Measurements from ENCODE around the gene GPX4.

Gene GPX4

DNA sequence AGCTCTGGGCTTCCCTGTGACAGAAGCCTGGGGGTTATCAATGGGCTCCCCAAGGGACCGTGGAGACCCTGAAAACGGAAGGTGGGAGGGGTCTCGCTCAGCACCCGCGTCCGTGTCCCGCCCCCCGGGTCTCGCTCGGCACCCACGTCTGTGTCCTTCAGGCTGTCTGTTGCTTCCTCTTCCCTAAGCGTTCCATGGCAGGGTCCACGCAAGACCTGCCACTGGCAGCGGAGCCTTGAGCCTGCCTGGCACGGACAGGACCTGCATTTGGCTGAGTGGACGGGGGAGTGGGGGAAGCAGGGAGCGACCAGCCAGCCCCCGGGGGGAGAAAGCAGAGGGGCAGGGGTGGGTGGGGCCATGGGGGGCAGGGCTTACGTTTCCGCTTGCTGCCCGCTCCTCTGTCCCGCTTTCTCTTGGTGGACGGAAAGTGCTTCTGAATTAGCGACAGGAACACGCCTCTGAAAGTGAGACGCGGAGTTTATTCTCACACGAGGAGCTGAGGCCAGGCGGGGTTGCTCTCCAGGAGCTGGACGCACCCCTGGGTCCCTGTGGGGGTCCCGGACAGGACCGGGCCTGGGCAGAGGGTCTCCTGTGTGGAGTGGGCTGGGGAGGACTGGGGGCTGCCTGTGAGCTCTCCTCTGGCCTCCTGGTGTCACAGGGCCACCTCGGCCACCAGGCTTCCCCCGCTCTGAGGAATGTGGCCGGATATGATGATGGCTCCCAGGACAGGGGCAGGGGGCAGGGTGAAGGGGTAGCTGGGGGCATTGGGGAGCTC, 12.0 kb downstream of the GPX4 start:
- Mint-ChIP-seq H3K27me3 (no peaks in the 10 kb centered on the region), H3K4me1 (peaks cover 3% of the 10 kb centered on the region), H3K9me3 (no peaks in the 10 kb centered on the region), H3K27ac (no peak overlapping the region), H3K4me3 (no peak overlapping the region), H3K36me3 (peaks cover 9% of the 10 kb centered on the region)
- DNase-seq = no peak
- CTCF ChIA-PET = interaction anchor here (1.6 kb wide), 1 partner anchor 128 kb away, joined by 4 read pairs; no protein-coding TSS in a partner anchor

DNA sequence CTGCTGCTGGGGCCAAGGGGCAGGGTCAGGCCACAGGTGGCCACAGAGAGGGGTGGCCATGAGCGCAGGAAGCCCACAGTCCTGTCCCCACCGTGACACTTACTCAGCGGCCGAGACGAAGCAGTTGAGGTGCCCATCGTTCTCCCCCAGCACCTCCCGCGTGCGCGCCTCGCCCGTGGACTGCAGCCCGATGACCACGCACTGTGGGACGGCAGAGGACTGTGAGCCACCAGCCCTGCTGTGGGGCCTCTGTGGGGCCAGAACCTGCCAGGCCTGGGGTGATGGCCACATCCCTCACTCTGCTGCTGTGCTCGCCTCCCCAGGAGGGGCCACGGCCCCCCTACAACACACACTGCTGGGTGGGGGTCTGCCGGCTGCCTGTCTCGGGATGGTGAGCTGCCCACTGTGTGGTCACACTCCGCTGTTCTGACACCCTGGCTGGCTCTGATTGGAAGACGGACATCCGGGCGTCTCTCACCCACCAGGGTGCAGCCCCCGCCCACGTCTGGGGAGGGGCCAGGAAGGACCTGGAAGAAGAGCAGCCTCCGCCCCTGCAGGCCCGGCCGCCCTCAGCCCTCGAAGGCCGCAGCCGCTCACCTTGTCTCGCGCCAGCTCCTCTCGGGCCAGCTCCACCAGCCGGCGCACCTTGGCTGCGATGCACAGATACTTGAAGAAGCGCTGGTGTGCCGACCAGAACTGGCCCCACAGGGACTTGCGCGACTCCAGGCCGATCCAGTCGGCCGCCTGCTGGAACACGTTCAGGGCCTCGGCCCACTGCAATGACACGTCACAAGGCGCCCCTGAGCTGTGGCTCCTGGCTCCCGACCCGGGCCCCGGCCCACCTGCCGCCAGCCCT, 13.2 kb downstream of the GPX4 start:
- H3K36me3 Mint-ChIP-seq = peaks cover 17% of the 10 kb centered on the region
- H3K27ac Mint-ChIP-seq = no peak overlapping the region
- CTCF ChIA-PET = interaction anchor here (1.6 kb wide), 1 partner anchor 127 kb away, joined by 4 read pairs; no protein-coding TSS in a partner anchor

DNA sequence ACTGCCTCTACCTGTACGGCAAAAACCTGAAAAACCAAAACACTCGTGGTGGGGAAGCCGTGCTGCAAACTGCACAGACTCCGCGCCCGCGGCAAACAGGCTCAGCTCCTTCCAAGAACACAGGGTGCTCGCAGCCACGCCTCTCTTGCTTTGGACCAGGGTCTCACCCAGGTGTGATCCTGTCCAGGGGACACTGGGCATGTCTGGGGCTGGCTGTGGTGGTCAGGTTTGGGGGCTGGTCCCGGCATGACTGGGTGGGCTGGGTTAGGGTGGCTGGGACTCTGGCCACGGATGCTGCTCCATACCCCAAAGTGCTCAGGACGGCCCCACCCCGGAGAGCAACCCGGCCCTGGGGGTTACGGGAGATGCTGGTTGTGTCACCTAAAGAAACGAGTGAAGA, 13.9 kb downstream of the GPX4 start:
- Mint-ChIP-seq H3K4me3 (no peak overlapping the region), H3K36me3 (peaks cover 17% of the 10 kb centered on the region), H3K4me1 (peaks cover 3% of the 10 kb centered on the region), H3K27me3 (no peaks in the 10 kb centered on the region), H3K9me3 (no peaks in the 10 kb centered on the region), H3K27ac (no peak overlapping the region)
- no peak for DNase-seq
- CTCF ChIA-PET = no interaction called here

More for the DNA sequence above, 13.2 kb downstream of the GPX4 start:
- H3K27me3 Mint-ChIP-seq = no peaks in the 10 kb centered on the region
- no peaks in the 10 kb centered on the region for H3K9me3 Mint-ChIP-seq
- peaks cover 3% of the 10 kb centered on the region for H3K4me1 Mint-ChIP-seq
- H3K4me3 Mint-ChIP-seq = no peak overlapping the region
- DNase-seq = no peak

DNA sequence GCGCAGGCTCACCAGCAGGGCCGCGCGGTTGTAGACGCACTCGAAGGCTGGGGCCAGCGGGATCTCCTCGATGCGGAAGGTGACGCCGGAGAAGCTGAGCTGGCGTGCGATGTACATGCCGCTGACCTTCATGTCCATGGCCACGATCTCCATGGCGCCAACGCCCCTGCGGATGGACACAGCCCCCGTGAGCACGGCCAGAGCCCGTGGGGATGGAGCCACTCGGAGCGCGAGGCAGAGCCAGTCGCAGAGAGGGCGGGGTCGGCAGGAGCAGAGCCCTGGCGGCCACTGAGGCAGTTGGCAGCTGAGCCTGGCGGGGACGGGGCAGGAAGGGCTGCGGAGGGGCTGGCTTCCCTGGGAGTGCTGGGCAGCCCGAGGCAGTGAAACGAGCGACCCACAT, 15.2 kb downstream of the GPX4 start:
- H3K27me3 Mint-ChIP-seq = no peaks in the 10 kb centered on the region
- CTCF ChIA-PET = no interaction called here

DNA sequence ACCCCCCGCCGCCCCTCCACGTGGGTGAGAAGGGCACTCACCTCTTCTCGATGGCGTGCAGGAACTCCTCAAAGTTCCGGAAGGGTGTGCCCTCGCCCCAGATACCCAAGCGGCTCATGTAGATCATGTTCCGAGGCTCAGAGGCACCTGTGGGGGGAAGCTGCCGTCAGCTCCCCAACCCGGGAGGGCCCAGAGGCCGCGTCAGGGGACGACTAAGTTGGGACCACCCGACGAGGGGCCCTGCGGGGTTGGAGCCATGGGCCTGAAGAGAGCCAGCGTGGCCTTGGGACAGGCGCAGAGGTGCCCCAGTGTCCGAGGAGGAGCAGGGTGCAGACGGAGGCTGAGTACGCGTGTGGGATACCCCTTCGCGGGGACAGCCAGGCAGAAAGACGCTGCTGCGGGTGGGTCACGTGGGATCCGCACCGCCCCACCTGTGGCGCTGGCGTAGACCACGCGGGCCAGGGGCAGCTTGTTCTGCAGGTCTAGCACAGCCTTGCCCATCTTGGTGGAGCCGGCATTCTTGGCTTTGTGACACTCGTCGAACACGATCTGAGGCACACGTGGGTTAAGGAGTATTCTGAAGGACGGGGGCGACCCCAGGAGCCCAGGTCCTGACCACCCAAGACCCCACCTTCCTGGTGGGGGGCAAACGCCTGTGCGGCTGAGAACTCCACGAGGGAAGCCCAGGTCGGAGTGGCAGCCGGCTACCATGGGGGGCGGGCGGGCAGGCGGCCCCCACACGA, 15.9 kb downstream of the GPX4 start:
- no peaks in the 10 kb centered on the region for H3K27me3 Mint-ChIP-seq
- no peak for DNase-seq
- no peaks in the 10 kb centered on the region for H3K9me3 Mint-ChIP-seq
- CTCF ChIA-PET = no interaction called here
- no peak overlapping the region for H3K4me3 Mint-ChIP-seq
- peaks cover 25% of the 10 kb centered on the region for H3K36me3 Mint-ChIP-seq
- no peaks in the 10 kb centered on the region for H3K4me1 Mint-ChIP-seq
- H3K27ac Mint-ChIP-seq = no peak overlapping the region

More for the DNA sequence above, 15.2 kb downstream of the GPX4 start:
- DNase-seq = no peak
- Mint-ChIP-seq H3K4me1 (no peaks in the 10 kb centered on the region), H3K27ac (no peak overlapping the region), H3K9me3 (no peaks in the 10 kb centered on the region), H3K4me3 (no peak overlapping the region), H3K36me3 (peaks cover 25% of the 10 kb centered on the region)

DNA sequence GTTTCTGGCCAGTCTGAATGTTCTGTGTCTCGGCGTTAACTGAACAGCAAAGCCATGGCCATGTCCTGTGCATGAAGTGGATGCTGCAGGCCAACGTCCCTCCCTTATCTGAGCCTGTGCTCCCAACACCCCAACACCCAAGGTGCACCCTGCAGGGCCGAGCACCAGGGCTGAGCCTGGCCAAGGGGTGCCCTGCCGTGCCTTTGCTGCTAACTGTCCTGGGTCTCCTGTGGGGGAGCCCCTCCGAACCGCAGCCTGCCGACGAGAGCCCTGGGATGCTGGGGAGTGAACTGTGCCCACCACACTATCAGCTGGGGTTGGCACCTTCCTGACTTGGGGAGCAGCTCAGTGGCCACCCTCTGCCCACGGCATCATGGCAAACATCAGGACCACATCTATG, 17.6 kb downstream of the GPX4 start:
- CTCF ChIA-PET = no interaction called here
- Mint-ChIP-seq H3K4me1 (no peaks in the 10 kb centered on the region), H3K27ac (no peak overlapping the region), H3K9me3 (no peaks in the 10 kb centered on the region), H3K36me3 (peaks cover 29% of the 10 kb centered on the region), H3K4me3 (no peak overlapping the region), H3K27me3 (no peaks in the 10 kb centered on the region)
- no peak for DNase-seq

DNA sequence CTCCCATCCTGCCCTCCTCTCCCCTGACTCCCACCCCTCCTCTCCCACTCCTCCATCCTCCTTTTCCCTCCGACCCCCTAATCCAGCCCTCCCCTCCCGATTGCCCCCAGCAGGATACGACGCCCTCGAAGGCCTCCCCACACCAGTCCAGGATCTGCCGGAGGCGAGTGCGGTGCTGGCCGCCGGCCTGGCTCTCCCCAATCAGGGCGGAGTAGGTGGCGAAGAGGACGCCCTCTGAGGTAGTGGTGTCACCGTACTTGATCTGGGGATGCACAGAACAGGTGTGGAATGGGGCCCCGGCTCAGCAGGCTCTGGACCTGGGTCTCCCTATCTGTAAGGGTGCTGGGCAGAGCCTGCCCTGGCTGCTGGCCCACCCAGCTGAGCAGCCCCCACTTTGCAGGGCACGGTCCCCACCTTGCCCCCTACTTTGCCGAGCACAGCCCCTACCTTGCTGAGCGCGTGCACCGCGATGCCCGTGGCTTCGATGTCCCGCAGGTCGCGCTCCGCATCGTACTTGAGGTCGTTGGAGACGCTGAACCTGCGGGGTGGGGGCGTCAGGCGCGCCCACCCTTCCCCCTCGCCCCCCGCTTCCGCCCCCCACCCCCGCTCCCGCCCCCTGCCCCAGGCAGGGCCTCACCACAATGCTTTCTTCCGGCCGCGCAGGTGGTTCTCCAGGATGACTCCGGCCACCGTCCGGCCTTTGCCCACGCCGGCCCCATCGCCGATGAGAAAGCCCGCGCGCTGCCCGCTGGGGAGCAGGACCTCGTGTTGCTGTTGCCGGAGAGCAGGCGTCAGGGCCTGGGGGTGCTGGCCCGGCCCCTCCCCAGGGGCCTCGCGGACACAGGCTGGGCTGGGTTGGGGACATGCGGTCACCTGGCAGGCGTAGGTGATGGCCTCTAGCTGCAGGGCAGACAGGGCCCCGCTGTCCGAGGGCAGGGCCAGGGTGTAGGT, 18.5 kb downstream of the GPX4 start:
- Mint-ChIP-seq H3K9me3 (no peaks in the 10 kb centered on the region), H3K27ac (no peak overlapping the region), H3K27me3 (no peaks in the 10 kb centered on the region), H3K4me3 (no peak overlapping the region), H3K36me3 (peaks cover 33% of the 10 kb centered on the region), H3K4me1 (no peaks in the 10 kb centered on the region)
- DNase-seq = no peak
- CTCF ChIA-PET = no interaction called here

DNA sequence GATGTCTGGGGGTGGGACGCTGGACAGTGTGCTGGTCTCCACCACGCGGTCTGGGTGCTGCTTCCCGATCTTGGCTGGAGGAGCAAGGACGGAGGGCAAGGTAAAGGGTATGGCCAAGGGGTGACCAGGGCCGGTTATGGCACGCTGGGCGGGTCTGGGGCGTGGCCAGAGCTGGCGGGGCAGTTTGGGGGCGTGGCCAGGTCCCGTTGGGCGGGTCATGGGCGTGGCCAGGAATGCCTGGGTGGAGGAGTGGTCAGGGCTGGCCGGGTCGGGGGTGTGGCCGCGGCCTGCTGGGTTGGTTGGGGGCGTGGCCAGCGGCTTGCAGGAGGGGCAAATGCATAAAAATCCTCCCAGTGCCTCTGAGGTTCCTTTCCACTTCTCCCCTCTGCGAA, 19.2 kb downstream of the GPX4 start:
- CTCF ChIA-PET = interaction anchor here (1.4 kb wide), 1 partner anchor 10 kb away, joined by 6 read pairs; no protein-coding TSS in a partner anchor
- H3K27me3 Mint-ChIP-seq = no peaks in the 10 kb centered on the region
- peaks cover 39% of the 10 kb centered on the region for H3K36me3 Mint-ChIP-seq
- DNase-seq = peak; percentile 44
- no peak overlapping the region for H3K27ac Mint-ChIP-seq
- H3K4me1 Mint-ChIP-seq = peaks cover 2% of the 10 kb centered on the region
- H3K9me3 Mint-ChIP-seq = no peaks in the 10 kb centered on the region
- no peak overlapping the region for H3K4me3 Mint-ChIP-seq

DNA sequence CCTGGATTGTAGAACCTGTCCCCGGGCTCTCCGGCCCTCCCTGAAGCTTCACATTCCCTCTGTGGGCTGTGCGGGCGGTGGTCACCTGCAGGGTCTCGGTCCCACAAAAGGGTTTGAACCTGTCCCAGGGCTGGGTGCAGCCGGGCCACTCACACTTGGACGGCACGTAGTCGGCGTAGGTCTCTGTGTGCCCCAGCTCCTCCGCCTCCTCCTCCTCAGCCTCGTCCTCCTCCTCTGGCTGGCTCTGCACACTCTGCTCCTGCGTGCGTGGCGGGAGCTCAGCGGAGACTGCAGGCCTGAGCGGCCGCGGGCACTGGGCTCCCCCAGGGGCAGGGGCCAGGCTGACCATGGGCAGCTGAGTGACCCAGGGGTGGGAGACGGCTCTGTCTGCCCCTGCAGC, 19.6 kb downstream of the GPX4 start:
- Mint-ChIP-seq H3K27me3 (no peaks in the 10 kb centered on the region), H3K27ac (no peak overlapping the region), H3K36me3 (peaks cover 36% of the 10 kb centered on the region), H3K4me1 (peaks cover 2% of the 10 kb centered on the region), H3K9me3 (no peaks in the 10 kb centered on the region), H3K4me3 (no peak overlapping the region)
- CTCF ChIA-PET = interaction anchor here (1.4 kb wide), 1 partner anchor 10 kb away, joined by 6 read pairs; no protein-coding TSS in a partner anchor
- no peak for DNase-seq

DNA sequence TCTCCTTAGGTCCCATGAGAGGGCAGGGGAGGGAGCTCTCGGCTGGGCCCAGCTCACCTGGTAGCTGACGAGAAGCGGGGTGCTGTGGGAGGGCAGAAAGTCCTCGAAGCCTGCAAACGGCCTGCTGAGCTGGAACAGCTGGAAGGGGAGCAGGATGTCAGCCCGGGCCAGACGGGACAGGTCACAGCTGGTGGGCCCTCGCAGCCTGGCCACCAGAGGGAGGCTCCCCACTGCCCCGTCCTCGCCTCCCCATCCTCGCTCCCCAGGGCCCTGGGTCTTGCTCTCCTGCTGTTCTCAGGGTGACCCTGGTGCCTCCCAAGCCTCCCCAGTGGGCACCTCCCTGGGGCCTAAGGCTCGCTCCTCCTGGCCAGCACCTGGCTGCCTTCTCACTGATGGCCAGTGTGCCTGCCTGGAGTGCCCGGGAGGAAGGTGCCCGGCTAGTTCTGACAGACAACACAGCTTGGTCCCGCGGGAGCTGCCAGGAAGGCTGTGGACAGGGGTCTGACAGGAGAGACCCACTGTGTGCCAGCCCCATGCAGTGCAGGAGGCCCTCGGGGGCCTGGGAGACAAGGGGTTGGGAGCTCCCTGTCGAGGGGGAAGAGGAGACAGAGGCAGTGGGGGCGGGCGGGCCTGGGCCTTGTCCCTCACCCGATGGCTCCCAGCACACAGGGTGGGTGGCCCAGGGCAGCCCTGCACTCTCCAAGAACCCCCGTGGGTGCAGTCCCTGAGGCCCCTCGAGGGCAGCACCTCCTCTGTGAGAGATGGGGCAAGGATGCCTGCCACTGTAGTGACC, 20.3 kb downstream of the GPX4 start:
- peaks cover 3% of the 10 kb centered on the region for H3K4me1 Mint-ChIP-seq

DNA sequence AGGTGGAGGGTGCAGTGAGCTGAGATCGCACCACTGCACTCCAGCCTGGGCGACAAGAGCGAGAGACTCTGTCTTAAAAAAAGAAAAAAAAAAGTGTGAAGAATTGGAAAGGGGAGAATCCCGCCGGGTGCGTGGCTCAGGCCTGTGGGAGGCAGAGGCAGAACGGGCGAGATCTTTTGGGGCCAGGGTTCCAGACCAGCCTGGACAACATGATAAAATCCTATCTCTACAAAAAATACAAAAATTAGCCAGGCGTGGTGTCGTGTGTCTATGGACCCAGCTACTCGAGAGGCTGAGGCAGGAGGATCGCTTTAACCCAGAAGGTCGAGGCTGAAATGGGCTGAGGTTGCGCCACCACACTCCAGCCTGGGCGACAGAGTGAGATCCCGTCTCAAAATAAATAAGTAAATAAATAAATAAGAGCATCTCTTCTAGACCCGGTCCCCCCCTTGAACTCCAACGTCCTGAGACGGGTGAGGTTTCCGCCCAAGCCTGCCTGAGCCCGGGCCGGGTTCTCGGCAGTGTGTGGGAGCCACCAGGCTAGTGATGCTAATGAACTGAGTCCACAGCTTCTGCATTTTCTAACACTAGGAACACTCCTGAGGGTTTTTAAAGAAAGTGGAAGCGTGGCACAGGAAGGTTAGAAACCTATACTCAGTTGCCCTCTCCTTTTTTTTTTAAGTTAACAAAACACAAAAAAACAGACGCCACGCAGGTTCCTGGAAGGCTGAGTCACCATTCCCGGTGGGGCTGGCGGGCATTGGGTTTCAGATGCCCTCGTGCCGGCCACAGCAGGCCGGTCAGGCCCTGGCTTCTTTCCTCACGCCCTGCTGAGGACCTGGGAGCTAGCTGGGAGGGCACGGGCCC, 22.0 kb downstream of the GPX4 start:
- CTCF ChIA-PET = no interaction called here
- no peak for DNase-seq
- Mint-ChIP-seq H3K27ac (no peak overlapping the region), H3K9me3 (no peaks in the 10 kb centered on the region), H3K36me3 (peaks cover 39% of the 10 kb centered on the region), H3K27me3 (no peaks in the 10 kb centered on the region), H3K4me3 (no peak overlapping the region), H3K4me1 (peaks cover 19% of the 10 kb centered on the region)

More for the DNA sequence above, 20.3 kb downstream of the GPX4 start:
- Mint-ChIP-seq H3K4me3 (no peak overlapping the region), H3K27ac (no peak overlapping the region), H3K9me3 (no peaks in the 10 kb centered on the region), H3K27me3 (no peaks in the 10 kb centered on the region), H3K36me3 (peaks cover 34% of the 10 kb centered on the region)
- CTCF ChIA-PET = interaction anchor here (1.4 kb wide), 1 partner anchor 11 kb away, joined by 6 read pairs; no protein-coding TSS in a partner anchor
- no peak for DNase-seq
